ENCODE data around the gene HSPA12B.

Gene HSPA12B

GRCh38 chr20:3760655-3761348 lies 28.3 kb downstream of the HSPA12B start:
- no peak for TF ChIP-seq CTCF (IDR thresholded peaks at IDR 0.05; ENCODE audit: low read depth, low read length)
- H3K4me3 ChIP-seq (ENCODE audit: low read depth, low read length), result no peak overlapping the region

- no peak for TF ChIP-seq CTCF (IDR thresholded peaks at IDR 0.05; ENCODE audit: low read depth, low read length)
Observed at GRCh38 chr20:3763671-3764601, 31.5 kb downstream of the HSPA12B start.

GRCh38 chr20:3764659-3765058 lies 32.2 kb downstream of the HSPA12B start:
- TF ChIP-seq CTCF (IDR thresholded peaks at IDR 0.05; ENCODE audit: low read depth, low read length), result no peak
- no peak overlapping the region for H3K4me3 ChIP-seq (ENCODE audit: low read depth, low read length)

More at GRCh38 chr20:3763671-3764601, 31.5 kb downstream of the HSPA12B start:
- H3K4me3 ChIP-seq (ENCODE audit: low read depth, low read length), result no peak overlapping the region

- no peak for TF ChIP-seq CTCF (IDR thresholded peaks at IDR 0.05; ENCODE audit: low read depth, low read length)
- H3K4me3 ChIP-seq (ENCODE audit: low read depth, low read length), result no peak overlapping the region
Observed at GRCh38 chr20:3765171-3765882, 32.8 kb downstream of the HSPA12B start.

GRCh38 chr20:3766422-3767109 lies 34.1 kb downstream of the HSPA12B start:
- peak overlapping the region; percentile 70 for H3K4me3 ChIP-seq (ENCODE audit: low read depth, low read length)
- TF ChIP-seq CTCF (IDR thresholded peaks at IDR 0.05; ENCODE audit: low read depth, low read length), result no peak

GRCh38 chr20:3767110-3767426 lies 34.6 kb downstream of the HSPA12B start:
- H3K4me3 ChIP-seq (ENCODE audit: low read depth, low read length), result peak overlapping the region; percentile 70
- no peak for TF ChIP-seq CTCF (IDR thresholded peaks at IDR 0.05; ENCODE audit: low read depth, low read length)

All from WI38 (cell line).